GM20000 (cell line): ENCODE data around the gene PRTN3.
A peak's percentile ranks its signal among the peaks of the same experiment; 100 is the strongest.

Source experiments
- DNase-seq: peaks from one replicate; pipeline ENCODE4 v3.0.0; 2012; ENCODE audit warnings: low spot score
- CTCF ChIP-seq: IDR thresholded peaks from 2 replicates; pipeline ENCODE4 v1.5.1; 2012; ENCODE audit warnings: mild to moderate bottlenecking, control low read depth; ENCODE audit errors: extremely low read depth, missing control alignments

Gene PRTN3

GRCh38 chr19:795691-796581 lies 44.9 kb upstream of the PRTN3 start:
- DNase-seq = no peak
- no peak for TF ChIP-seq CTCF

- DNase-seq = peak; percentile 99
- TF ChIP-seq CTCF = no peak
Measured at GRCh38 chr19:796692-797527, 43.9 kb upstream of the PRTN3 start, which contains the start of gene PTBP1. PTBP1 (plus strand) TSS chr19:797452; CDS start chr19:797498, 46 bp downstream.

GRCh38 chr19:797528-798414 lies 43.0 kb upstream of the PRTN3 start:
- no peak for TF ChIP-seq CTCF
- peak; percentile 100 for DNase-seq

- DNase-seq = peak; percentile 46
- no peak for TF ChIP-seq CTCF
Measured at GRCh38 chr19:798415-799075, 42.3 kb upstream of the PRTN3 start.

GRCh38 chr19:799076-799881 lies 41.5 kb upstream of the PRTN3 start:
- no peak for TF ChIP-seq CTCF
- peak; percentile 38 for DNase-seq
